Trophoblast cell (in vitro differentiated cells and primary cell): Measurements from ENCODE around the gene FANCL.
"Not testable (repeated sequence)": the region's sequence is repeated elsewhere in the genome, so short reads cannot be mapped to it uniquely, and the experiment has no call there.

Experiments
- DNase-seq, 2 donors: peaks; one replicate each; pipeline ENCODE4 v3.0.0-alpha.2; 2016
- H2AFZ ChIP-seq: 2 replicates; pipeline ENCODE4 v1.6.1; 2013; ENCODE audit warnings: low read length, moderate library complexity, mild to moderate bottlenecking; ENCODE audit not compliant: insufficient read depth, poor library complexity
- H2AK5ac ChIP-seq: 2 replicates; pipeline ENCODE4 v1.6.1; 2013; ENCODE audit warnings: mild to moderate bottlenecking, low read length
- H2BK120ac ChIP-seq: 2 replicates; pipeline ENCODE4 v1.6.1; 2013; ENCODE audit warnings: low read length, mild to moderate bottlenecking, moderate library complexity; ENCODE audit not compliant: insufficient read depth, poor library complexity
- H2BK12ac ChIP-seq: 2 replicates; pipeline ENCODE4 v1.6.1; 2013; ENCODE audit warnings: mild to moderate bottlenecking, low read length, moderate library complexity
- H2BK5ac ChIP-seq: 2 replicates; pipeline ENCODE4 v1.6.1; 2013; ENCODE audit warnings: low read length, low read depth, moderate library complexity, mild to moderate bottlenecking; ENCODE audit not compliant: poor library complexity
- H3K14ac ChIP-seq: 2 replicates; pipeline ENCODE4 v1.6.1; 2013; ENCODE audit warnings: mild to moderate bottlenecking, low read length
- H3K18ac ChIP-seq: 2 replicates; pipeline ENCODE4 v1.6.1; 2013; ENCODE audit warnings: mild to moderate bottlenecking, low read length
- H3K23ac ChIP-seq: 2 replicates; pipeline ENCODE4 v1.6.1; 2013; ENCODE audit warnings: low read length
- H3K27ac ChIP-seq: 2 replicates; pipeline ENCODE4 v1.5.1; 2013; ENCODE audit warnings: low read depth, mild to moderate bottlenecking, inconsistent platforms, low read length, moderate library complexity
- H3K27me3 ChIP-seq: 2 replicates; pipeline ENCODE4 v1.6.1; 2013; ENCODE audit warnings: inconsistent platforms, mild to moderate bottlenecking, low read length, moderate library complexity; ENCODE audit not compliant: insufficient read depth
- H3K36me3 ChIP-seq, 2 experiments: 1 replicate in 1 of 2; 2 replicates in 1 of 2; pipeline ENCODE4 v1.6.1; 2013; ENCODE audit warnings: low read length in 2 of 2, mild to moderate bottlenecking in 2 of 2, moderate library complexity in 1 of 2; ENCODE audit not compliant: insufficient read depth in 2 of 2, control insufficient read depth in 1 of 2
- H3K4ac ChIP-seq: 2 replicates; pipeline ENCODE4 v1.6.1; 2013; ENCODE audit warnings: low read depth, mild to moderate bottlenecking, low read length, moderate library complexity
- H3K4me1 ChIP-seq, 2 experiments: 1 replicate in 1 of 2; 2 replicates in 1 of 2; pipeline ENCODE4 v1.6.1; 2013; ENCODE audit warnings: low read length in 2 of 2, mild to moderate bottlenecking in 2 of 2, moderate library complexity in 1 of 2; ENCODE audit not compliant: insufficient read depth in 2 of 2, control insufficient read depth in 1 of 2
- H3K4me2 ChIP-seq: 2 replicates; pipeline ENCODE4 v1.6.1; 2013; ENCODE audit warnings: inconsistent platforms, mild to moderate bottlenecking, low read length, moderate library complexity
- H3K4me3 ChIP-seq: 2 replicates; pipeline ENCODE4 v1.5.1; 2013; ENCODE audit warnings: mild to moderate bottlenecking, low read depth, low read length, inconsistent platforms
- H3K79me1 ChIP-seq: one replicate; pipeline ENCODE4 v1.6.1; 2013; ENCODE audit warnings: low read length
- H3K79me2 ChIP-seq: 2 replicates; pipeline ENCODE4 v1.6.1; 2013; ENCODE audit warnings: low read length, mild to moderate bottlenecking; ENCODE audit not compliant: control insufficient read depth, insufficient read depth, poor library complexity
- H3K9ac ChIP-seq: 2 replicates; pipeline ENCODE4 v1.6.1; 2013; ENCODE audit warnings: mild to moderate bottlenecking, low read length
- H3K9me3 ChIP-seq: 2 replicates; pipeline ENCODE4 v1.6.1; 2013; ENCODE audit warnings: low read depth, mild to moderate bottlenecking, control low read depth, inconsistent platforms, low read length; ENCODE audit not compliant: insufficient read depth
- H4K12ac ChIP-seq: 2 replicates; pipeline ENCODE4 v1.6.1; 2013; ENCODE audit warnings: low read depth, mild to moderate bottlenecking, low read length, moderate library complexity
- H4K8ac ChIP-seq: 2 replicates; pipeline ENCODE4 v1.6.1; 2013; ENCODE audit warnings: low read depth, mild to moderate bottlenecking, low read length, moderate library complexity
- H4K91ac ChIP-seq: one replicate; pipeline ENCODE4 v1.6.1; 2013; ENCODE audit warnings: low read depth, mild to moderate bottlenecking, low read length, moderate library complexity
- WGBS: extraction: QIAGEN DNeasy Blood & Tissue Kit; methylation state at CpG from one replicate; pipeline ENCODE4 v1.1.7; 2013; ENCODE audit warnings: missing lambda C conversion rate; ENCODE audit not compliant: insufficient read length, insufficient coverage; ENCODE audit errors: extremely low coverage; 5-methylcytosine and 5-hydroxymethylcytosine counted together

The FANCL gene

DNA sequence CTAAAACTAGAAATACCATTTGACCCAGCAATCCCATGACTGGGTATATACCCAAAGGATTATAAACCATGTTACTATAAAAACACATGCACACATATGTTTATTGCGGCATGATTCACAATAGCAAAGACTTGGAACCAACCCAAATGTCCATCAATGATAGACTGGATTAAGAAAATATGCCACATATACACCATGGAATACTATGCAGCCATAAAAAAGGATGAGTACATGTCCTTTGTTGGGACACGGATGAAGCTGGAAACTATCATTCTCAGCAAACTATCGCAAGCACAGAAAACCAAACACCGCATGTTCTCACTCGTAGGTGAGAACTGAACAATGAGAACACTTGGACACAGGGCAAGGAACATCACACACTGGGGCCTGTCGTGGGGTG is 54.1 kb downstream of the FANCL start:
- H2BK12ac ChIP-seq, H4K91ac ChIP-seq, H3K4me2 ChIP-seq, H2AK5ac ChIP-seq, H3K4me1 ChIP-seq, H3K27me3 ChIP-seq, H3K79me2 ChIP-seq, H4K8ac ChIP-seq, H2BK120ac ChIP-seq, H3K4ac ChIP-seq, H2BK5ac ChIP-seq, H3K27ac ChIP-seq, H4K12ac ChIP-seq, H3K23ac ChIP-seq, H3K14ac ChIP-seq, H3K4me3 ChIP-seq, H3K18ac ChIP-seq, H3K9ac ChIP-seq, H3K9me3 ChIP-seq, H3K79me1 ChIP-seq, H2AFZ ChIP-seq, DNase-seq, H3K36me3 ChIP-seq: not testable (repeated sequence)
- WGBS: no CpG with 5 or more reads among the region's 6 CpGs

DNA sequence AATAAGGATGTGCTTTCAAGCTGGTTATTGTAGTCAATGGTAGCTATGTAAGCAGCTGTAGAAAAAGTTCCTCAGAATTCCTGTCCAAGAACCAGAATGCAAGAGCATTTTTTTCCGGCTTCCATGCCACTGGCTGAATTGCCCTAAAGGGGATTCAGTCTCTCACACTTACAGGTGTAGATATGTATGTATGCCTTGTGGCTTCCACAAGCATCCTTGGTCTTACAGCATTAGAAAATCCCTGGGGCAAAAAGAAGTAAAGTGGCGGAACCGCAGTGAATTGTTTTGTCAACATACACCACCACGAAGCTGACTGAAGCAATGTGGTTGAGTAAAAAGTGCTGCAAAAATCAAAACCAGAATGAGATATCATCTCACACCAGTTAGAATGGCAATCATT is 54.6 kb downstream of the FANCL start:
- Histone ChIP-seq H2BK5ac (no peak overlapping the region), H3K9me3 (no peaks in the 10 kb centered on the region), H3K27me3 (no peaks in the 10 kb centered on the region), H3K4me2 (no peak overlapping the region), H3K36me3 (peaks cover 0 to 2% of the 10 kb centered on the region in 2 experiments), H2BK120ac (no peak overlapping the region), H3K4me3 (no peak overlapping the region), H3K79me2 (no peaks in the 10 kb centered on the region), H4K8ac (no peak overlapping the region), H3K27ac (no peak overlapping the region), H4K12ac (no peak overlapping the region), H4K91ac (no peak overlapping the region), H3K4me1 (no peaks in the 10 kb centered on the region), H3K4ac (no peak overlapping the region), H2AFZ (no peak overlapping the region), H2BK12ac (no peak overlapping the region), H3K18ac (no peak overlapping the region), H2AK5ac (no peak overlapping the region), H3K14ac (no peak overlapping the region), H3K23ac (peak overlapping the region; percentile 49), H3K9ac (no peak overlapping the region), H3K79me1 (no peaks in the 10 kb centered on the region)
- no CpG with 5 or more reads among the region's 4 CpGs for WGBS
- DNase-seq: peak; percentile 62 to 73

DNA sequence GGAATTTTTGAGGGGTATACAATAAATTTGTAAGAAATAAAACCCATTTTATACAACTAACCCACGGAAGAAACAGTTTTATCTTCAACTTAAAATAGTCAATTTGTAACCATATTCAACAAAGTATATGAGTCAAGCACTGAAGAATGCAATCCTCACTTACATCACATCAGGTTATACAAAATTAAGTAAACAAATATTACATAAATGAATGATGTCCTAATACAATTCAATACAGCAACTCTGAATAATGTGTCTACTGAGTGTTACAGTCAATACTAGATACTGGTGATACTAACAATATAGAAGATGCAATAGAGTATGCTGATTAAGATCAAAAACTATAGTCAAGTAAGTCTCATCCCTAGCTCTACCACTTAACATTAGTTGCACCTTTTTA is 58.6 kb downstream of the FANCL start:
- Histone ChIP-seq H3K9me3 (no peaks in the 10 kb centered on the region), H4K8ac (no peak overlapping the region), H2AK5ac (no peak overlapping the region), H3K27me3 (no peaks in the 10 kb centered on the region), H3K23ac (no peak overlapping the region), H3K14ac (no peak overlapping the region), H3K36me3 (no peaks in the 10 kb centered on the region), H3K4me1 (no peaks in the 10 kb centered on the region), H4K91ac (no peak overlapping the region), H3K9ac (no peak overlapping the region), H2BK12ac (no peak overlapping the region), H2BK120ac (no peak overlapping the region), H3K18ac (no peak overlapping the region), H3K79me2 (no peaks in the 10 kb centered on the region), H3K4me3 (no peak overlapping the region), H3K4ac (no peak overlapping the region), H4K12ac (no peak overlapping the region), H3K79me1 (no peaks in the 10 kb centered on the region), H3K27ac (no peak overlapping the region), H2AFZ (no peak overlapping the region), H3K4me2 (no peak overlapping the region), H2BK5ac (no peak overlapping the region)
- no peak for DNase-seq
- WGBS: no CpG with 5 or more reads among the region's 1 CpG

DNA sequence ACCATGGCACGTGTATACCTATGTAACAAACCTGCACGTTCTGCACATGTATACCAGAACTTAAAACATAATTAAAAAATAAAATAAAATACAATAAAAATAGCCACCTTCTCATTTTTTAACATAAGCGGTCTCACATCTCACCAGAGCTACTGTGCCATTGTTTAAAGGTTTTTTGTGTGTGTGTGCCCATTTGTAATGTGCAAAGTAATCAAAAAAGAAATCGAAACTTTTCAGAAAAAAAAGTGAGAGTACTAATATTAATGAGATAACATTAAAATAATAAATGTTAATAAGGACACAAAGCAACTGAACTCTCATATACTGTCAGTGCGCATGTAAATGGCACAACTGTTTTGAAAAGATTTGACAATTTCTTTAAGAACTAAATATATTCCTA is 60.5 kb downstream of the FANCL start:
- H3K27me3 ChIP-seq: no peaks in the 10 kb centered on the region
- no peak overlapping the region for H4K12ac ChIP-seq
- H3K36me3 ChIP-seq: no peaks in the 10 kb centered on the region
- H3K4ac ChIP-seq: no peak overlapping the region
- H3K9me3 ChIP-seq: no peaks in the 10 kb centered on the region
- no peaks in the 10 kb centered on the region for H3K79me1 ChIP-seq
- no peak overlapping the region for H2BK12ac ChIP-seq
- no peak overlapping the region for H2AK5ac ChIP-seq
- H2BK120ac ChIP-seq: no peak overlapping the region
- no peak overlapping the region for H2BK5ac ChIP-seq
- H2AFZ ChIP-seq: no peak overlapping the region
- WGBS: no CpG with 5 or more reads among the region's 5 CpGs
- H3K4me3 ChIP-seq: no peak overlapping the region
- no peak overlapping the region for H4K8ac ChIP-seq
- no peaks in the 10 kb centered on the region for H3K4me1 ChIP-seq
- H3K79me2 ChIP-seq: no peaks in the 10 kb centered on the region
- no peak overlapping the region for H3K23ac ChIP-seq
- no peak overlapping the region for H4K91ac ChIP-seq
- no peak overlapping the region for H3K27ac ChIP-seq
- DNase-seq: no peak
- H3K4me2 ChIP-seq: no peak overlapping the region
- H3K14ac ChIP-seq: no peak overlapping the region
- no peak overlapping the region for H3K18ac ChIP-seq
- no peak overlapping the region for H3K9ac ChIP-seq
